KMS-11 (cell line): ENCODE data around the gene MCUB.

Experiments
- H2AFZ ChIP-seq: fragments of 200-600 bp; sonication (generic); 2 replicates; pipeline ENCODE4 v1.6.1; 2016; ENCODE audit warnings: antibody characterized with exemption, mixed run types, low read depth
- H3K27ac ChIP-seq: fragments of 200-600 bp; sonication (generic); 2 replicates; pipeline ENCODE4 v1.6.1; 2016; ENCODE audit warnings: mild to moderate bottlenecking, mixed run types
- H3K27me3 ChIP-seq: fragments of 200-600 bp; sonication (generic); 2 replicates; pipeline ENCODE4 v1.6.1; 2017; ENCODE audit warnings: mild to moderate bottlenecking, low read depth, mixed run types, moderate library complexity; ENCODE audit not compliant: insufficient read depth
- H3K36me3 ChIP-seq: fragments of 200-600 bp; sonication (generic); 2 replicates; pipeline ENCODE4 v1.6.1; 2017; ENCODE audit warnings: mild to moderate bottlenecking, mixed run types; ENCODE audit not compliant: insufficient read depth
- H3K4me1 ChIP-seq: fragments of 200-600 bp; sonication (generic); 2 replicates; pipeline ENCODE4 v1.6.1; 2016; ENCODE audit warnings: mild to moderate bottlenecking, low read depth, mixed run types; ENCODE audit not compliant: poor library complexity, severe bottlenecking
- H3K4me2 ChIP-seq: fragments of 200-600 bp; sonication (generic); 2 replicates; pipeline ENCODE4 v1.7.0; 2016; ENCODE audit warnings: mild to moderate bottlenecking, mixed run types
- H3K4me3 ChIP-seq: fragments of 200-600 bp; sonication (generic); IDR thresholded peaks from 2 replicates; pipeline ENCODE4 v1.6.1; 2017; ENCODE audit warnings: low read depth, low read length, mixed read lengths; ENCODE audit not compliant: insufficient read depth
- H3K79me2 ChIP-seq: fragments of 200-600 bp; sonication (generic); 2 replicates; pipeline ENCODE4 v1.6.1; 2016; ENCODE audit warnings: low read depth, mixed run types; ENCODE audit not compliant: insufficient read depth
- H3K9ac ChIP-seq: fragments of 200-600 bp; sonication (generic); 2 replicates; pipeline ENCODE4 v1.6.1; 2016; ENCODE audit warnings: mild to moderate bottlenecking, mixed run types
- H4K20me1 ChIP-seq: fragments of 200-600 bp; sonication (generic); 2 replicates; pipeline ENCODE4 v1.6.1; 2016; ENCODE audit warnings: mild to moderate bottlenecking, mixed run types; ENCODE audit not compliant: insufficient read depth
- CTCF ChIP-seq: fragments of 200-600 bp; sonication (generic); conservative IDR thresholded peaks from 2 replicates; pipeline ENCODE4 v1.6.1; 2017; ENCODE audit warnings: low read depth, mild to moderate bottlenecking, antibody characterized with exemption, low read length, moderate library complexity, mixed read lengths

MCUB gene

GRCh38 chr4:109729718-109730618 lies 169.9 kb downstream of the MCUB start, which contains the start of gene PLA2G12A:
Gene PLA2G12A, minus strand, starts transcription at chr4:109730070. Its CDS starts 261 bp downstream, at chr4:109729809.
- no peaks in the 10 kb centered on the region for H3K36me3 ChIP-seq
- peak within 1 kb of the TSS; percentile 100 for H2AFZ ChIP-seq
- H3K4me2 ChIP-seq = peak within 1 kb of the TSS; percentile 93
- H3K27ac ChIP-seq = peak within 1 kb of the TSS; percentile 68
- peaks cover 18% of the 10 kb centered on the region for H3K4me1 ChIP-seq
- peak within 1 kb of the TSS; percentile 36 for H3K4me3 ChIP-seq
- TF ChIP-seq CTCF = no peak
- H3K9ac ChIP-seq = peak within 1 kb of the TSS; percentile 84
- H3K27me3 ChIP-seq = no peaks in the 10 kb centered on the region
- peaks cover 4% of the 10 kb centered on the region; the same call in 1 of the 2 replicates for H3K79me2 ChIP-seq
- no peaks in the 10 kb centered on the region for H4K20me1 ChIP-seq

GRCh38 chr4:109730619-109731545 lies 170.8 kb downstream of the MCUB start:
- Histone ChIP-seq H3K4me1 (peaks cover 18% of the 10 kb centered on the region), H3K79me2 (peaks cover 4% of the 10 kb centered on the region; the same call in 1 of the 2 replicates), H3K9ac (peak overlapping the region; percentile 84), H2AFZ (peak overlapping the region; percentile 100), H3K27me3 (no peaks in the 10 kb centered on the region), H3K4me2 (peak overlapping the region; percentile 91), H3K27ac (peak overlapping the region; percentile 68), H3K4me3 (peak overlapping the region; percentile 36), H4K20me1 (no peaks in the 10 kb centered on the region), H3K36me3 (no peaks in the 10 kb centered on the region)
- no peak for TF ChIP-seq CTCF

- H4K20me1 ChIP-seq = no peaks in the 10 kb centered on the region
- H3K4me1 ChIP-seq = peaks cover 11% of the 10 kb centered on the region
- H3K4me2 ChIP-seq = no peak overlapping the region
- no peak overlapping the region for H3K9ac ChIP-seq
- H2AFZ ChIP-seq = no peak overlapping the region
- H3K79me2 ChIP-seq = peaks cover 4% of the 10 kb centered on the region; the same call in 1 of the 2 replicates
- TF ChIP-seq CTCF = no peak
- no peak overlapping the region for H3K4me3 ChIP-seq
- H3K36me3 ChIP-seq = no peaks in the 10 kb centered on the region
- H3K27me3 ChIP-seq = no peaks in the 10 kb centered on the region
- no peak overlapping the region for H3K27ac ChIP-seq
These were observed 173.7 kb downstream of the MCUB start for GRCh38 chr4:109733728-109734127.

GRCh38 chr4:109735566-109736365 lies 175.7 kb downstream of the MCUB start:
- no peaks in the 10 kb centered on the region for H4K20me1 ChIP-seq
- no peaks in the 10 kb centered on the region for H3K36me3 ChIP-seq
- H2AFZ ChIP-seq = no peak overlapping the region
- H3K4me3 ChIP-seq = no peak overlapping the region
- H3K27me3 ChIP-seq = no peaks in the 10 kb centered on the region
- no peak overlapping the region for H3K9ac ChIP-seq
- H3K4me2 ChIP-seq = no peak overlapping the region
- no peaks in the 10 kb centered on the region for H3K79me2 ChIP-seq
- H3K4me1 ChIP-seq = peaks cover 3% of the 10 kb centered on the region
- no peak for TF ChIP-seq CTCF
- H3K27ac ChIP-seq = no peak overlapping the region
